Skeletal muscle satellite cell (primary cell): ENCODE results near the gene CEP290. TPM values are rescaled to one million over a fixed set of nuclear protein-coding genes. Genes with fewer than 3 reads are reported as not detected.

ENCODE experiments used
- small RNA-seq: library from RNA; depleted of rRNA; stranded (forward); fragments of <200 nt; gene quantifications from one replicate; pipeline ENCODE3, GENCODE V24; 2012

Gene CEP290

Small RNA genes lying within 50 kb of the gene (small RNA-seq; reads per million reads assigned to genes)
- gene RNA5SP364 = not detected
